Neural crest cell (in vitro differentiated cells): ENCODE measurements around the gene LRRK1. TPM values are rescaled to one million over a fixed set of nuclear protein-coding genes. Genes with fewer than 3 reads are reported as not detected.

Experiments used
- DNase-seq: peaks from one replicate; pipeline ENCODE4 v3.0.0; 2021; ENCODE audit warnings: low read depth, mixed read lengths, low spot score
- H3K27ac Mint-ChIP-seq: one replicate; pipeline ENCODE4 v1.8.0; 2021; ENCODE audit warnings: mild to moderate bottlenecking, mixed read lengths; ENCODE audit not compliant: unreplicated experiment
- H3K27me3 Mint-ChIP-seq: 2 replicates; pipeline ENCODE4 v1.8.0; 2021; ENCODE audit warnings: low read depth, mild to moderate bottlenecking, mixed read lengths
- H3K36me3 Mint-ChIP-seq: 2 replicates; pipeline ENCODE4 v1.8.0; 2021; ENCODE audit warnings: low read depth, mild to moderate bottlenecking, mixed read lengths
- H3K4me1 Mint-ChIP-seq: 2 replicates; pipeline ENCODE4 v1.8.0; 2021; ENCODE audit warnings: mixed read lengths
- H3K4me3 Mint-ChIP-seq: one replicate; pipeline ENCODE4 v1.8.0; 2021; ENCODE audit warnings: mild to moderate bottlenecking, mixed read lengths
- H3K9me3 Mint-ChIP-seq: 2 replicates; pipeline ENCODE4 v1.8.0; 2021; ENCODE audit warnings: mixed read lengths
- CTCF ChIP-seq: fragments of 200-600 bp; sonication (generic); conservative IDR thresholded peaks from 2 replicates; pipeline ENCODE4 v1.5.0; 2021; ENCODE audit warnings: antibody characterized with exemption, mild to moderate bottlenecking
- total RNA-seq: library from RNA; stranded (reverse); gene quantifications from 2 replicates; pipeline ENCODE4 v1.2.1, GENCODE V29; 2021

LRRK1 gene
- total RNA-seq, 1 donor from 2014 or later, result 1.7 TPM

GRCh38 chr15:100988857-100989256 lies 69.7 kb downstream of the LRRK1 start:
- Mint-ChIP-seq H3K36me3 (no peaks in the 10 kb centered on the region), H3K27me3 (peaks cover 2% of the 10 kb centered on the region), H3K9me3 (peaks cover 2% of the 10 kb centered on the region), H3K27ac (no peak overlapping the region), H3K4me3 (no peak overlapping the region), H3K4me1 (peaks cover 20% of the 10 kb centered on the region)
- no peak for DNase-seq
- no peak for TF ChIP-seq CTCF

DNA sequence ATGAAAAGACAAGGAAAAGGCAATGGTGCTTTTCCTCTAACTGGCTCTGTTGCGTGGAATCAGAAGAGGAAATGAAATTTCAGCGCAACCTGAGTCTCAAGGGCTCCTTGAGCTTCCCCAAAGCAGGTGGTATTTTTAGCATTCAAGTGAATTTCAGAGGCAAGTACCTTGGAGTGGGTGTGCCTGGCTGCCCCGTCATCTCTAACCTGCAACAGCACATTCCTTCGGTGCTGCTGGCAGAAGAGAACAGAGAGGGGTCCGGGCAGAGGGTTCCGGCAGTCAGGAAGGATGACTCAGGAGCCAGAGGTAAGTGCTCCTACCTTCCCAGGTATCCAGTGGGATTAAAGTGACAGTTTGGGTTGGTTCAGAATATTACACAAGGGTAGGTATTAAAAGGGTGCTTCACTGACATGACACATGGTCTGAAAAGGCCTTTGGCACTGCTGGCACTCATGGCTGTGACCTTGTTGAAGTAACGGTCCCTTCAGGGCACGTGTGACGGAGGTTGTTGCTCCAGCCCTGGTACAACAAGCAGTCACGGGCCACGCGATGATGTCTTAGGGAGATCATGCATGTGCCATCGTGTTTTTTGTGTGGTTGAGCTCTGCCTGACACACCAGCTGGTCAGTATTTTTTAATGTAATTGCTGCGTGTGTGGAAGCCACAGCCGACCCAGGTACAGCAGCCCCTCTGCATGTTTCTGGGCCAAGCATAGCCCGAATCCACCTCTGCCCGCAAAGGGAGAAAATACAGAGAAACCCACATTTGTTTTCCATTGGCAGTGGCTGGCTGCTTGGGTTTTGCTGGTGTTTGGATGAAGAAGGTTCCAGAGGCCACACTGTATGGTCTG lies 75.7 kb downstream of the LRRK1 start:
- H3K9me3 Mint-ChIP-seq, result no peaks in the 10 kb centered on the region
- no peak for TF ChIP-seq CTCF
- peak overlapping the region; percentile 45 for H3K27ac Mint-ChIP-seq
- no peaks in the 10 kb centered on the region for H3K36me3 Mint-ChIP-seq
- no peak for DNase-seq
- H3K4me3 Mint-ChIP-seq, result no peak overlapping the region
- no peaks in the 10 kb centered on the region for H3K4me1 Mint-ChIP-seq
- peaks cover 20% of the 10 kb centered on the region for H3K27me3 Mint-ChIP-seq

GRCh38 chr15:100995471-100996430 lies 76.6 kb downstream of the LRRK1 start:
- Mint-ChIP-seq H3K36me3 (no peaks in the 10 kb centered on the region), H3K27me3 (peaks cover 28% of the 10 kb centered on the region), H3K27ac (no peak overlapping the region), H3K4me3 (no peak overlapping the region), H3K4me1 (peaks cover 5% of the 10 kb centered on the region), H3K9me3 (no peaks in the 10 kb centered on the region)
- no peak for TF ChIP-seq CTCF
- no peak for DNase-seq

DNA sequence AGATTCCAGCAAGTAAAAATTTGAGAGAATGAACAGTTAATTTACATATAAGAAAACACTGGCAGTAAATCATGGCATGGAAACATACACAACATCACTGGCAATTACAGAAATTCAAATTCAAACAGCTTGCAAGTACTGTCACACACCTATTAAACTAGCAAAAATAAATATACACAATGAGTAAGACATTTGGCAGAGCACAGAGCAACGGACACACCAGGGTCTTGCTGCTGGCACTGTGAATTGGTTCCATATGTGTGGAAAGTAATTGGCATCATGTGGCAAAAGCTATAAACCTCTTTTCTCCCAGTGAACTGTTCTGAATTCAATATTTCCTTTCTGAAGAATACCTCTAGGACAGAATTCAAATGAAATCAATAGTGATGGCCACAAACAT lies 78.3 kb downstream of the LRRK1 start:
- H3K36me3 Mint-ChIP-seq, result no peaks in the 10 kb centered on the region
- no peak for DNase-seq
- H3K4me1 Mint-ChIP-seq, result peaks cover 10% of the 10 kb centered on the region
- no peak overlapping the region for H3K4me3 Mint-ChIP-seq
- H3K9me3 Mint-ChIP-seq, result no peaks in the 10 kb centered on the region
- H3K27me3 Mint-ChIP-seq, result peaks cover 33% of the 10 kb centered on the region
- no peak overlapping the region for H3K27ac Mint-ChIP-seq
- no peak for TF ChIP-seq CTCF

DNA sequence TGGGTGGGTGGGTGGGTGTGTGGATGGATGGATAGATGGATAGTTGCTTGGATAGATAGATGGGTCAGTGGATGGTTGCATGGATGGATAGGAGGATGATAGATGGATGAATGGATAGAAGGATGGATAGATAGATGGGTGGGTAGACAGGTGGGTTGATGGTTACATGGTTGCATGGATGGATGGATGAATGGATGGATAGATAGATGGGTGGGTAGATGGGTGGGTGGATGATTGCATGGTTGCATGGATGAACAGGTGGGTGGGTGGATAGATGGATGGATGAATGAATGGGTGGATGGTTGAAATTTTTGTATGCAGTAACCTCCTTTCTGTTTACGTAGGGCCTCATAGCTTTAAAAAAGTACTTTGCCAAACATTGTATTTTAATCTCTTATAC lies 79.5 kb downstream of the LRRK1 start:
- no peak for DNase-seq
- TF ChIP-seq CTCF, result no peak
- peaks cover 10% of the 10 kb centered on the region for H3K4me1 Mint-ChIP-seq
- H3K4me3 Mint-ChIP-seq, result no peak overlapping the region
- H3K27me3 Mint-ChIP-seq, result peaks cover 37% of the 10 kb centered on the region
- no peak overlapping the region for H3K27ac Mint-ChIP-seq
- no peaks in the 10 kb centered on the region for H3K36me3 Mint-ChIP-seq
- no peaks in the 10 kb centered on the region for H3K9me3 Mint-ChIP-seq
